K562 (cell line): ENCODE data around the gene TMPRSS5. TPM values are rescaled to one million over a fixed set of nuclear protein-coding genes. Genes with fewer than 3 reads are reported as not detected.

Experiments used
- RB1 ChIP-seq: fragments of 450-650 bp; IDR thresholded peaks from 2 replicates; pipeline ENCODE4 v1.6.1; 2017; ENCODE audit warnings: low read depth, mild to moderate bottlenecking
- polyA plus RNA-seq, 8 experiments: library from polyadenylated mRNA; depleted of rRNA in 4 of 8; stranded (reverse) in 5 of 8; unstranded in 3 of 8; fragments of >200 nt; fragmentation: Nextera tagmentation in 2 of 8; fragmentation: Illumina TruSeq in 1 of 8; extraction: Ambion mirVana in 2 of 8; extraction: Trizol in 1 of 8; gene quantifications; 2 replicates each; pipeline versions ENCODE4 v1.2.1 to v1.2.3, GENCODE V29; 2011 to 2014; ENCODE audit warnings: inconsistent platforms in 1 of 8, missing spikeins in 1 of 8
- total RNA-seq, 7 experiments: library from RNA; depleted of rRNA in 6 of 7; stranded (reverse); fragments of >200 nt in 6 of 7; fragmentation: Illumina TruSeq in 2 of 7; extraction: Trizol in 2 of 7; gene quantifications; 2 replicates each; pipeline versions ENCODE4 v1.2.1 to v1.2.3, GENCODE V29; 2011 to 2021; ENCODE audit warnings: low replicate concordance in 1 of 7
- TF ChIP-seq, protein P1 (sequence below), 2 experiments: fragments of 450-650 bp; formaldehyde crosslinking in 1 of 2; IDR thresholded peaks; 2 replicates each; pipeline versions ENCODE4 v1.4.0 to v1.6.1; 2014 to 2020; ENCODE audit warnings: mild to moderate bottlenecking in 2 of 2, borderline replicate concordance in 1 of 2, low read depth in 1 of 2

TMPRSS5 gene
- total and polyA plus RNA-seq, 9 of the 15 experiments (the other 6 are each of a cell fraction or from before 2014, with no cell fraction given) = 0.07 to 0.49 (median 0.17) TPM; not detected in 1

DNA sequence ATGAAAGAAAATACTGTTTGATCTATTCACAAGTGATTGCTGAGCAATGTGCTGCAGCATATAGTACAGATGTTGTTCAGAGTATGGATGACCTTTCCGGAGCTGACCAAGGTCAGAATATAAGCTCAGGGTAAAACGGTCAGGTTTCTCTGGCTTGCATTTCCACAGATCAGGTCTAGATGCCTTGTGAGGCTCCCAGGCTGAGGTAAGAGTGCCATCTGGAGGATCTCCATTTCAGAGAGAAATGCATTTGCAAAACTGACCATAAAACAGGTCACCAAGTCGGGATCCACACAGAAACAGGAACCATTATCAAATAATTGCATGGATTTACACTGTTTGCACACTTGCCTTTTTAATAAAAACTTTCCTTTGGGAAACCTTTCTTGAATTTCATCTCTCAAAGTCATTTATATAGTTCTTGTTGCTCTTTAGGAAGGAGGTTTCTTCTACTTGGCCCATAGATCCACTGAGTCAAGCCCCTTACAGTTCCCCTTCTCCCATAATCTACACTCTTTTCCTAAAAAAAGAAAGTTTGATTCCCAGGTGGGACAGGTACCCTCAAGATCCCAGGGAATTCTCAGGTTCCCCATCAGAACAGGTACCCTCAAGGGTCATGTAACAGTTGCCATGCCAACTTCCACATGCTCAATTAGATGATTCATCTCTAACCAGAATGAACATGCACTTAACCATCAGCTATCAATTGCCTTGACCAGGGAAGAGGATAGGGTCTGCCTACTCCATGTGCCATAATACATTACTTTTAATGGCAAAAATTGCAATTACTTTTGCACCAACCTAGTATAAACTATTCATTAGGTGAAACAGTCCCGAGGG is 25.0 kb upstream of the TMPRSS5 start (continued):
- TF ChIP-seq, protein P1, sequence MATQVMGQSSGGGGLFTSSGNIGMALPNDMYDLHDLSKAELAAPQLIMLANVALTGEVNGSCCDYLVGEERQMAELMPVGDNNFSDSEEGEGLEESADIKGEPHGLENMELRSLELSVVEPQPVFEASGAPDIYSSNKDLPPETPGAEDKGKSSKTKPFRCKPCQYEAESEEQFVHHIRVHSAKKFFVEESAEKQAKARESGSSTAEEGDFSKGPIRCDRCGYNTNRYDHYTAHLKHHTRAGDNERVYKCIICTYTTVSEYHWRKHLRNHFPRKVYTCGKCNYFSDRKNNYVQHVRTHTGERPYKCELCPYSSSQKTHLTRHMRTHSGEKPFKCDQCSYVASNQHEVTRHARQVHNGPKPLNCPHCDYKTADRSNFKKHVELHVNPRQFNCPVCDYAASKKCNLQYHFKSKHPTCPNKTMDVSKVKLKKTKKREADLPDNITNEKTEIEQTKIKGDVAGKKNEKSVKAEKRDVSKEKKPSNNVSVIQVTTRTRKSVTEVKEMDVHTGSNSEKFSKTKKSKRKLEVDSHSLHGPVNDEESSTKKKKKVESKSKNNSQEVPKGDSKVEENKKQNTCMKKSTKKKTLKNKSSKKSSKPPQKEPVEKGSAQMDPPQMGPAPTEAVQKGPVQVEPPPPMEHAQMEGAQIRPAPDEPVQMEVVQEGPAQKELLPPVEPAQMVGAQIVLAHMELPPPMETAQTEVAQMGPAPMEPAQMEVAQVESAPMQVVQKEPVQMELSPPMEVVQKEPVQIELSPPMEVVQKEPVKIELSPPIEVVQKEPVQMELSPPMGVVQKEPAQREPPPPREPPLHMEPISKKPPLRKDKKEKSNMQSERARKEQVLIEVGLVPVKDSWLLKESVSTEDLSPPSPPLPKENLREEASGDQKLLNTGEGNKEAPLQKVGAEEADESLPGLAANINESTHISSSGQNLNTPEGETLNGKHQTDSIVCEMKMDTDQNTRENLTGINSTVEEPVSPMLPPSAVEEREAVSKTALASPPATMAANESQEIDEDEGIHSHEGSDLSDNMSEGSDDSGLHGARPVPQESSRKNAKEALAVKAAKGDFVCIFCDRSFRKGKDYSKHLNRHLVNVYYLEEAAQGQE (IDR thresholded peaks at IDR 0.05; ENCODE audit: borderline replicate concordance) = peak; percentile 92
- TF ChIP-seq, protein P1 (CRISPR knock-in tag; IDR thresholded peaks at IDR 0.05; ENCODE audit: low read depth) = no peak
- 0 out of 2 replicates have a peak, but pooled peaks have one; percentile 30 for TF ChIP-seq RB1
